Coronary artery (tissue), 2 donors: Measurements from ENCODE around the gene PNCK.
A peak's percentile ranks its signal among the peaks of the same experiment; 100 is the strongest.

ENCODE experiments used
- DNase-seq: peaks from one replicate; pipeline ENCODE4 v3.0.0-alpha.2; 2017; ENCODE audit warnings: low spot score
- H3K27ac ChIP-seq, 2 donors: fragments of 200-600 bp; sonication (generic); one replicate each; pipeline ENCODE4 v1.5.1; 2016 to 2019
- H3K4me3 ChIP-seq: fragments of 200-600 bp; sonication (generic); 2 replicates; pipeline ENCODE4 v1.5.1; 2016; ENCODE audit warnings: mild to moderate bottlenecking, moderate library complexity
- TF ChIP-seq, protein P1 (sequence below): fragments of 200-600 bp; sonication (generic); IDR thresholded peaks from one replicate; pipeline ENCODE4 v1.5.1; 2019; ENCODE audit warnings: antibody characterized with exemption

Gene PNCK

GRCh38 chrX:153644356-153645125 lies 29.1 kb downstream of the PNCK start:
- TF ChIP-seq, protein P1, sequence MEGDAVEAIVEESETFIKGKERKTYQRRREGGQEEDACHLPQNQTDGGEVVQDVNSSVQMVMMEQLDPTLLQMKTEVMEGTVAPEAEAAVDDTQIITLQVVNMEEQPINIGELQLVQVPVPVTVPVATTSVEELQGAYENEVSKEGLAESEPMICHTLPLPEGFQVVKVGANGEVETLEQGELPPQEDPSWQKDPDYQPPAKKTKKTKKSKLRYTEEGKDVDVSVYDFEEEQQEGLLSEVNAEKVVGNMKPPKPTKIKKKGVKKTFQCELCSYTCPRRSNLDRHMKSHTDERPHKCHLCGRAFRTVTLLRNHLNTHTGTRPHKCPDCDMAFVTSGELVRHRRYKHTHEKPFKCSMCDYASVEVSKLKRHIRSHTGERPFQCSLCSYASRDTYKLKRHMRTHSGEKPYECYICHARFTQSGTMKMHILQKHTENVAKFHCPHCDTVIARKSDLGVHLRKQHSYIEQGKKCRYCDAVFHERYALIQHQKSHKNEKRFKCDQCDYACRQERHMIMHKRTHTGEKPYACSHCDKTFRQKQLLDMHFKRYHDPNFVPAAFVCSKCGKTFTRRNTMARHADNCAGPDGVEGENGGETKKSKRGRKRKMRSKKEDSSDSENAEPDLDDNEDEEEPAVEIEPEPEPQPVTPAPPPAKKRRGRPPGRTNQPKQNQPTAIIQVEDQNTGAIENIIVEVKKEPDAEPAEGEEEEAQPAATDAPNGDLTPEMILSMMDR: no peak
- no peak for DNase-seq

GRCh38 chrX:153643431-153644351 lies 29.9 kb downstream of the PNCK start:
- TF ChIP-seq, protein P1: no peak
- DNase-seq: no peak
- Histone ChIP-seq H3K27ac (no peak overlapping the region), H3K4me3 (peak overlapping the region; percentile 51)

More at GRCh38 chrX:153644356-153645125, 29.1 kb downstream of the PNCK start:
- Histone ChIP-seq H3K27ac (no peak overlapping the region), H3K4me3 (peak overlapping the region; percentile 51)

DNA sequence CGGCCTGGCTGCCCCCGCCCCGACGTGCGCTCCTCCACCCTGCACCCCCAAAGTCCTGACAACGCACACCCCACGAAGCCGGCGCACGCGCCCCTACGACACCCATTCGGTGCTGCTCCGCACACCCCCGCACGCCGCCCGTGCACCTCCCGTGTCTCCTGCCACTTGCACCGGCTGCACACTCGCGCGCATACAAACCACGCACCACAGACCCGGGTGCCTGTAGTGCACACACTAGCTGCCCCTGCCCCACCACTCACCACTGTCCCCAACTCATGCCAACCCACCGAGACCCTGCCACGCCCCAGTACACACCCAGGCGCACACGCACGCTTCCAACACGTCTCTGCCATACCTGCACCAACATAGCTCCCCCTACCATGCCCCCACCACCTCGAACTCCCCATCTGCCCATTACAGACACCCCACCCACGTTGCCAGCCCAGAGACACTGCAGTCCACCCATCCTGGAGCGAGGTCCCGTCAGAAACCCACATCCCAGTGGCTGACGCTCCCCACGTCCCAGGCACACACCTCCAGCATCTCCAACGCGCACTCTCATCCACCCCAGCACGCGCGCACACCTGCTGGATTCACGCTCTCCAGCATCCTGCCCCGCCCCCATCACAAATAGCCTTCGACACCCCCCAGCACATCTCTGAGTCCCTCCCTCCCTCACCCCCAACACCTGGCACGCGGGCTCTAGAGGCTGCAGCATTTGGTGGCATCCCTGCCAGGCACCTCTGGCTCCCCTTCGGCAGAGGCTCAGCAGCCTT lies 30.8 kb downstream of the PNCK start:
- TF ChIP-seq, protein P1: no peak
- Histone ChIP-seq H3K4me3 (peak overlapping the region; percentile 58), H3K27ac (no peak overlapping the region)
- DNase-seq: no peak

DNA sequence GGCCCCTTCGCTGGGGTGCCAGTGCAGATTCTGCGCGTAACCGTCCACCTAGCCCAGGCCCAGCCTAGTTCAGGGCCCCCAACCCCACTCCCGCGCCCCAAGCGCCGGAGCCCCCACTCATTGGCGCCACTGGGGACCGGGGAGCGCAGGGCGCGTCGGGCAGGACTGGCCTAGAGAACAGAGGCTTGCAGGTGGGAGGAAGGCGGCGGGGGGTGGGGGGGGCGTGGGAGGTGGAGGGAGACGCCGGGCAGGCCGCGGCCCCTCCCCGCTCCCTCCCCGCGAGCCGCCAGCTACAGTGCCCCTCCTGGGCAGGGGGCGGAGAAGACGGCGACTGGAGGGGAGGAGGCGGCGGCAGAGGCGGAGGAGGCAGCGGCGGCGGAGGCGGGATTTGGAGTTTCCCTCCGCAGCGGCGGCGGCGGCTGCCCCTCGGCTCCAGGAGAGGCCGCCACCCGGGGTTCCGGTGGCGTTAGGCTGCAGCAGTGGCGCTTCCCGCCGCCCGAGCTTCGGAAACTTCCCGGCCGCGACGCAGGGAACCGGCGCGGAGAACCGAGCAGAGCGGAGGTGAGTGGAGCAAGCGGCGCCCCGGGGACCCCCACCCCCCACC lies 31.5 kb downstream of the PNCK start:
- TF ChIP-seq, protein P1: no peak

DNA sequence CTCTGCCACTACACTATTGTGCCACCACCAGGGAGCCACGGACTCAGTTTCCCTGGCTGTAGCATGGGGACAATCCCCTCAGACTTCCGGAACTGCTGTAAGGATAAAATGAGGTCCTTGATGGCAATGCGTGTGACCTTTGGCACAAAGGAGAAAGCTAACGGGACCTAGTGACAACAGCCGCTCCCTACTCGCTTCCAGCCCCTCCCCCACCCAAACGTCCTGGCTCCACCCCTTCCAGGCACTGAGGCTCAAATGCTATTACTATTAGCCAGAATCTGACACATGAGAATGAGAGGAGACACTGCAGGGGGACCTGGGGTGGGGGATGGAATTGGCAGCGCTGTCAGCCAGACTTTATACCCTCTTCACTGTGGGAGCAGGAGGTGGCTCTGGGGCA lies 32.0 kb downstream of the PNCK start:
- Histone ChIP-seq H3K4me3 (no peak overlapping the region), H3K27ac (no peak overlapping the region)
- TF ChIP-seq, protein P1: no peak
- DNase-seq: no peak

More for the DNA sequence above, 31.5 kb downstream of the PNCK start:
- H3K27ac ChIP-seq: no peak overlapping the region
- H3K4me3 ChIP-seq: peak overlapping the region; percentile 58
- DNase-seq: no peak
